ENCODE results near the gene FEZF2.

Gene FEZF2

DNA sequence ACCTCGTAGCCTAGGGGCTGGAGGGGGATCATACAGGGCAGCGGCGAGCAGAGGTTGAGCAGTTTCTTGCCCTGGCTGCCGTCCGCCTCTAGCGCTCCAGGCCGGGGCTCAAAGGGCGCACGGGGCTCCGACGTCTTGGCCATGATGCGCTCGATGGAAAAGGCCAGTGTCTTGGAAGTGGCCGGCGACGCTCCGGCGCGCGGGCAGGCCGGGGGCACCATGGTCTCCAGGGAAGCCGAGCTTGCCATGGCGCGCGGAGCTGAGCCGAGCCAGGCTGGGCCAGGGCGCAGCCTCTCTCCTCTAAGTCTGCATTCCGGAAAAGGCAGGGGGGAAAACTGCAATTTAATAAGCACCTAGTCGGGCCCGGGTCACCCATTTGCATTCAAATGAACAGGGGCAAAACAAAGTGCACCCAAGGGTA lies 719 bp downstream of the FEZF2 start:
- no peak for DNase-seq (ENCODE audit: low spot score)

GRCh38 chr3:62371720-62372591 lies 1.4 kb downstream of the FEZF2 start:
- DNase-seq (ENCODE audit: low spot score): no peak

DNA sequence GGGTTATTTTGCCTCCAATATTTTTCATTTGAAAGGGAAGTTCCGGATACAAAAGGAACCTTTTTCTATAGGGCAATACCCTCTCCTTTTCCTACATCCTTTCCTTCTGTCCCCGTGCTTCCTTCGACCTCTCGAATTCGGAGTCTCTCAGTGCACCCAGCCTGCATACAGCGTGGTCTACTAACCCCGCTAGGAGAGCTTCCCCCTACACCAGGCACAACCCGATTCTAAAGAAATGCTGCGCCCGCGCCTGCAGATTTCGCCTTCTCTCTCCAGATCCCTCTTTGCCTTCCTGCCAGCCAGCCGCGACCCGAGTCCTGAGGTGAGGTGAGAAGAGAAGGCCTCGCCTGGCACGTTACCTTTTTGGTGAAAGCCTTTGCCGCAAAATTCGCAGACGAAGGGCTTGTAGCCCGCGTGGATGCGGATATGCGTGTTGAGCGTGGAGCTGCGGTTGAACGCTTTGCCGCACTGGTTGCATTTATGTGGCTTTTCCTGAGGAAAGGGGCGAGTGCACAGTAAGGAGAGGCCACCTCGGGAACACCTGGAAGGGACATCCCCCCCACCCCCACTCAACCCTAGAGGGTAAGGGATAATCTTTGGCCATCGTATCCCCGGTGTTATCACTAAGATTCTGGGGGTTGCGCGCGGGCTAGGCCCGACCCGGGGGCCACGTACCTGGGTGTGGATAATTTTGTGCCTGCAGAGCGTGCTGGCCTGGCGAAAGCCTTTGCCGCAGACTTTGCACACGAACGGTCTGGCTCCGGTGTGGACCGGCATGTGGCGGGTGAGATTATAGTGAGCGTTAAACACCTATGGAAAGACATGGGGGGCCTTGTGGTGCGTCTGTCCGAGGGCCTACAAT lies 2.3 kb downstream of the FEZF2 start:
- no peak for DNase-seq (ENCODE audit: low spot score)

DNA sequence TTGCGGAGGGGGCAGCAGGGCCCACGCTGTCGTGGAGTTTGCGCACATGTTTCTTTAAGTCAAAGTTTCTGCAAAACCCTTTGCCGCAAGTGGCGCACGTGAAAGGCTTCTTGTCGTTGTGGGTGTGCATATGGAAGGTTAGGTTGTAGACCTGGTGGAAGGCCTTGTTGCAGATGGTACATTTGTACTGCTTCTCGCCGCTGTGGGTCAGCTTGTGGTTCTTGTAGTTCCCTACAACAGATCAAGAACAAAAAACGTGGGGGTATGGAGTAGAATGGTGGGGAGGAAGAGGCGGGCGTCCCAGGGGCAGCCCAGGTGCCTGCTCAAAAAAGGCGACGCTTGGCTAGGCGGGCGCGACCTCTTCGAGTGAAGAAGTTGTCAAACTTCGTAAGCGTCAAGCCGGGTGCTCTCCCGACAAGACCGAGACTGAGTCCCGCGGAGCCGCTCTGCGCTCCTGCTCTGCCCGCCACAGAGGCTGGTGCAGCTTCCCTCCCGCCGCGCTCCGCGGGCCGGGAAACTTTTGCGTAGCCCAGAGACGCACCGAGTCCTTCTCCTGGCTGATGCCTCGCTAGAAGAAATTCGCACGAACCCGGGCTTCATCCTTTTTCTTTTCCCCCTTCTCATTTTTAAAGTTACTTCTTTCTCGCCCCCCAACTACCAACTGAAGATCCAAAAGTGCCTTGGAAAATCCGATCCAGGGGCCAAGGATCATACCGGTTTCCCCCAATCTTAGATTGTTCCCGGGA lies 3.1 kb downstream of the FEZF2 start:
- DNase-seq (ENCODE audit: low spot score): no peak

DNA sequence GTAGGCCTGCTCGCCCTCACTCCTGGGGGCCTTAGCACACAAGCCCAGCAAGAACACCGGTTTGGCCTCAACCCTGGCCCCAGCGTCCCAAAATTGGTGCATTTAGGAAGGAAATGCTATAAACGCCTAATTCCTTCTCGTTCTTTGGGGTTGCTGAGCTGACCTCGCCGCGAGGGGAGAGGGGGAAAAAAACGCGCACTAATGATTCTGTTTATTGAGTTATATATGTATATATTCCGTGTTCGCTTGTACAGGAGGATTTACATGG lies 3.9 kb downstream of the FEZF2 start:
- no peak for DNase-seq (ENCODE audit: low spot score)

DNA sequence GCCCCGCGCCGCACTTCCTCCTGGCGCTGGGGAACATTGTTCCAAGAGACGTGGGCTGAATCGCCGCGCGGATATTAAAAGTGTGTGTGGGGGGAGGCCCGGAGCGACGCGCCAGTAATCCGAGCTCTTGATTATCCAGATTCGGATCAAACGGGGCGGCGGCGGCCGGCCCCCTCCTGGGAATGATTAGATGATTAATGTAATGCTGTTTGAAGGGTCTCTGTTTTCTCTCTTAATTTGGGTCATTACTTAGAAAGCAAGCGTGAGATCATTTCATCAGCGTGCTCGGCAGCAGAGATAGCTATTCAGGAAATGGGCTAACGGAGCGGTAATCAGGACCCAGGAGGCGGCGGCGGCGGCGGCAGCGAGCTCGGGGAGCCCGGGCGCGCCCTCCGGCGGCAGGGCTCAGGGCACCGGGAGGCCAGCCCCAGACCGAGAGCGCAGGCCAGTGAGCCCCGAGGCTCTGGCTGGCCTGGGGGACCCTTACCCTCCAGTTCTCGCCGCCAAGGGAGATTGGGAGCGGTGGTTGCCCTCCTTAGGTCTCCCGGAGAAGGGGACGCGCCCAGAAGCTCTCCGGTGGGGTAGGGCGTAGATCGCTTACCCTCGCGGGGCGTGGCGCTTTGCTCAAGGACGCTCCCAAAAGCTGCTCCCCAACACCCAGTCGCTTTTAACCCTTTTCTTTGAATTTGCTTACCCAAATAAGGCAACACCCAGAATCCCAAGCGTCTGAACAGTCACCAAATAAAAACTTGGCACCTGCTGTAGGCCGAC lies 4.5 kb downstream of the FEZF2 start:
- no peak for DNase-seq (ENCODE audit: low spot score)

GRCh38 chr3:62368290-62368704 lies 5.1 kb downstream of the FEZF2 start:
- DNase-seq (ENCODE audit: low spot score): no peak

- no peak for DNase-seq (ENCODE audit: low spot score)
These were observed 5.6 kb downstream of the FEZF2 start for GRCh38 chr3:62367763-62368195.

- no peak for DNase-seq (ENCODE audit: low spot score)
These were observed 7.2 kb downstream of the FEZF2 start for GRCh38 chr3:62366126-62366484.

DNA sequence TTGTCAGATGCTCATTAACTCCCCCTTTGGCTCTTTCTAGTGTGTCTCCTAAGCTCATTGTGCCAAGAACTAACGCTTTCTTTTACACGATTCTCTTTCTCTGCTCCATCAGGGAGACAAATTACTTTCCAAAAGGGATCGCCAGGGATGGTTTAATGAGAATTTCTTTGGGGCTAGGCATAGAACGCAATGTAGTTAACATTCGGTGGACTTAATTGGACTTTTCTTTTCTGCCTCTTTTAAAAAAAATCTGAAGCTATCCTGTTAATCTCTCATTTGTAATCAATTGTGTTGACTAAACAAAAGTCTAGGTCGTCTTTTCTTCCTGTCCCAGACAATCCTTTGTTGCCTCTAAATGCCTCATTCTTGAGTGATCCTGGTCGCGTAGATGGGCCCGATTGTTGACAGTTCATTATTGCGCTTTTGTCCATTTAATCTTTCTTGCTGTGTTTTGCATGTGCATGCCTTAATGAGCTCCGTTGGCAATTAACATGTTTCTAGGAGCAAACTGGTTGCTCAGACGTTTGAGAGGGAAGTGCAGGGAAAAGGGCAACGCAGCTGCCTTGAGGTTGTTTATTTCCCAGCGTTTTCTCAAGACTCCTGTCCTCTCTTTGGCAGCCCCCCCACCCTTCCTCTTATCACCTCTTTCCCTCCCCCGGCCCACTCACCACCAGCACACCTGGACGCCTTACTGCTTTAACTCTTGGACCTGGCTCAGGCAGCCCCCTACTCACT lies 7.8 kb downstream of the FEZF2 start:
- DNase-seq (ENCODE audit: low spot score): no peak

DNA sequence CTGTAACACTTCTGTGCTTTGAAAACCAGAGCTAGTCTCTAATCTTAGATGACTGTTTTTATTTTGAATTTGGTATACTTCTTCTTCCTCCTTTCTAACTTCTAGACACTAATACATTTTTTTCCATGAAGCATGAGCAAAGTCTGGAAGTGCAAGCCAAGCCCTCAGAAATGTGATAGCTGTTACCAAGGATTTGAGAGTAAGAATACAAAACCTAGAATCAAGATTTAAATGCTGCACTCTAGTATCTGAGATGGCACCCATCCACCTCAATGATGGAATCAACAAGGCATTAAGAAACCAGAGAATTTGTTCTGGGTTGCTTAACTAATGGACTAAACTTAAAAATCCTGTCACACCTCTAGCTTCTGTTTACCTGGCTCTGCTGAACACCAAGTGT lies 9.2 kb downstream of the FEZF2 start:
- no peak for DNase-seq (ENCODE audit: low spot score)

DNA sequence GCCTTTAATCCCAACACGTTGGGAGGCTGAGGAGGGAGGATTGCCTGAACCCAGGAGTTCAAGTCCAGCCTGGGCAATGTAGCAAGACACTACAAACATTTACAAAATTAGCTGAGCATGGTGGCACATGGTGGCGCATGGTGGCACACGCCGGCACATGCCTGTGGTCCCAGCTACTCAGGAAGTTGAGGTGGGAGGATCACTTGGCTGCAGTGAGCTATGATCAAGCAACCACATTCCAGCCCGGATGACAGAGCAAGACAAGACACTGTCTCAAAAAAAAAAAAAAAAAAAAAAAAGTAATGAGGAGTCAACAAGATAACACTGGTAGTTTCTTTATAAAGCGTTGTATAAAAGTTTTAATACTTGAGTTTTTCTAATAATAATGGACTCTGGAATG lies 10.1 kb downstream of the FEZF2 start:
- no peak for DNase-seq (ENCODE audit: low spot score)

DNA sequence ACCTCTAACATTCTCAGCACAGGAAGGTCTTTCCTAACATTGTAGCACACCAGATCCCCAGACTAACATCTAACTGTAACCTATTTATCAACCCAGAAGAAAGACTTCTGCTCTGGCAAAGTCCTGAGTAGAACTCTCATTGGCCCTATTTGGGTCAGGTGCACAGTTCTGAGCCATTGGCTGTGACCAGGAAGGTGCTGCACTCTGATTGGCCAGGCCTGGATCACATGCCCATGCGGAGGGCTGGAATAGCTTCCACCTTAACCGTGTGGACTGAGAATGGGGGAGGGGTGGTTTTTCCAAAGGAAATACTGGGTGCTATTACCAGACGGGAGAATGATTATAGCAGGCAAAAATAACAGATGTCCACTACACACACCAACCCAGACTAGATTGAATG lies 11.5 kb downstream of the FEZF2 start:
- DNase-seq (ENCODE audit: low spot score): no peak

DNA sequence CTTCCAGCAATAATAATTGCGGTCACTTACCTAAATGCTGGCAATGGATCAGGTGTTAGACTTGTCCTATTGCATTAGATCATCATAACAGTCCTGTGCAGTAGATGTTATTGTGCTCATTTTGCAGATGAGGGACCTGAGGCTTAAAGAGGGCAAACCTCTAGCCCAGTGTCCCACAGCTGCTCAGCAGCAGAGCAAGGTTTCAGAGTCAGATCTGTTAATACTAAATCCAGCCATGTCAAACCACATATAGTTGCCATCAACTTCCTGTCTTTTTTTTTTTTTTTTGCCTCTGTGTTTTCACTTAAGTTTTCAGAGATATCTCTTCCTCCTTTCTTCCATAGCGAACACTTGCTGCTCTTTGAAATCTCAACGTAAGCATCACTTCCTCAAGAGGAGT lies 12.1 kb downstream of the FEZF2 start:
- no peak for DNase-seq (ENCODE audit: low spot score)

DNA sequence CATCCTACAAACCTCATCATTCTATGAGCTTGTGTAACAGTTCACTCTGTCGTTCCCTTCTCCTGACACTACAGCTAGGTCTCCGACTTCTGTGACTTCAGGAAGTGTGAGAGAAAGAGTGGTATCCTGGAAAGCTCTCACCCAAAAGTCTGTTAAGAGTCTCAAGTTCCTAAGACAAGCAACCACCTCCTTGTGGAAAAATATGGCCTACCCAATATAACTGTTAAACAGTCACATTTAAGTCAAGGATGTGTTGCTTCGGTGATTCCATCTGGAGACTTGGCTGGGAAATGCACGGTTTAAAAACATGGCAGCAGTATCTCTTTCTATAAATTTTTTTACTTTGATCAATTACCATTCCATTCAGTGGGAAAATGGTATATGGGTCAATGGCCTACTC lies 13.8 kb downstream of the FEZF2 start:
- no peak for DNase-seq (ENCODE audit: low spot score)

DNA sequence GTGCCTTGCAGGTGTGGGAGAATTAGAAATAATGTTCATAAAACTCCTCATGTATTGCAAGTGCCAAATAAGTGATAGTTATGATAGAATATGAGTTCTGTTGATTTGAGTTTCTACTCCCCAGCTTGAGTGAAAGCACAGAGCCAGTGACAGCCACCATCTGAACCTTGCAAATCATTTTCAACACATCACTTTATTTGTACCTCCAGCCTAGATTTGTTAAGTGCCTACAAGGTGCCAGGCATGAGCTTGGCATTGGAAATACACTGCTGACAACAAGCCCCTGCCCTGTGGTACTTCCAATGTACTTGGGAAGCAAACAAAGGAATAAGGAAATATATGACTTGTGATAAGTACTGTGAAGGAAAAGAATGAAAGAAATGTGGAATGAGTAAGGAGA lies 17.0 kb downstream of the FEZF2 start:
- DNase-seq (ENCODE audit: low spot score): no peak

DNA sequence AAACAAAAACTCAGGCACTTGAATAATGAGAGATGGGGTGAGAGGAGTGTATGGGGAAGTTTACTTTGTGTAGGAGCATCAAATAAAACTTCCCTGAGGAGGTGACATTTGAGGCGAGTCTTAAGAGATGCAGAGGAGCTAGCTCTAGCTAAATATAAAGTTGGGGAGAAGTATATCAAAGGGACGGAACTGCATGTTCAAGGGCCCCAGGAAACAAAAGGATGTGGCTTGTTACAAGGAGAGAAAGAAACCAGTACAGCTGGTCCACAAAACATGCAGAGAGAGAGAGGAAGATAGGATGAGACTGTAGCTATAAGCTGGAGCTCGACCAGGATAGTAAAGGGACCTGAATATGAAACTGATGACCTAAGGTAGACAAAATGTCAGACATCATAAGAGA lies 17.6 kb downstream of the FEZF2 start:
- DNase-seq (ENCODE audit: low spot score): no peak

- DNase-seq (ENCODE audit: low spot score): no peak
These were observed 29.6 kb downstream of the FEZF2 start for GRCh38 chr3:62343755-62344154.

- no peak for DNase-seq (ENCODE audit: low spot score)
These were observed 38.2 kb downstream of the FEZF2 start for GRCh38 chr3:62335196-62335595.

- DNase-seq (ENCODE audit: low spot score): no peak
These were observed 40.5 kb downstream of the FEZF2 start for GRCh38 chr3:62332835-62333244.

DNA sequence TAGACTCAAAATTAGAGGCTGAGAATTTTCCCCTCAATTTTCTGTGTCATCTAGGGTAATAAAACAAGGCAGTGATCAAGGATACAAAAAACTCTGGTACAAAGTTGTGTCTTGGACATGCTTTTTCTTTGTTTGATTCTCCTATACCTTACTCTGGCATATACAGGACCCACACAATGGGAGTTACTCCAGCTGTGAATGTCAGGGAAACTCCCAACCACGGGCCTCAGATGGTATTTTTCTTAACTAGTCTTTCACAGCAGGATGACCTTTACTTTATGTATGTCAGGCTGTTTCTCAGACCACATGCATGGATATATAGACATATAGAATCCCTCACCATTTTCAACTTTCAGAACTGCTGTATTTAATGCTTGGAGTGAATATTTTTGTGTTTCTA lies 41.3 kb downstream of the FEZF2 start:
- no peak for DNase-seq (ENCODE audit: low spot score)

Data from HuH-7 (cell line).